MM.1S (cell line): ENCODE measurements around the gene CA10.

Source experiments
- EZH2 ChIP-seq: fragments of 300-600 bp; sonication (generic); optimal IDR thresholded peaks from 2 replicates; pipeline ENCODE3; 2017; ENCODE audit warnings: low read depth, mild to moderate bottlenecking, antibody characterized with exemption, low read length, mixed read lengths
- EZH2phosphoT487 ChIP-seq: fragments of 300-600 bp; sonication (generic); IDR thresholded peaks from 2 replicates; pipeline ENCODE4 v1.6.1; 2018; ENCODE audit warnings: antibody characterized with exemption, low read length
- TF ChIP-seq, protein P1 (sequence below): fragments of 300-600 bp; sonication (generic); IDR thresholded peaks from 2 replicates; pipeline ENCODE4 v1.5.1; 2016; ENCODE audit warnings: antibody characterized with exemption, low read length, mixed read lengths

DNA sequence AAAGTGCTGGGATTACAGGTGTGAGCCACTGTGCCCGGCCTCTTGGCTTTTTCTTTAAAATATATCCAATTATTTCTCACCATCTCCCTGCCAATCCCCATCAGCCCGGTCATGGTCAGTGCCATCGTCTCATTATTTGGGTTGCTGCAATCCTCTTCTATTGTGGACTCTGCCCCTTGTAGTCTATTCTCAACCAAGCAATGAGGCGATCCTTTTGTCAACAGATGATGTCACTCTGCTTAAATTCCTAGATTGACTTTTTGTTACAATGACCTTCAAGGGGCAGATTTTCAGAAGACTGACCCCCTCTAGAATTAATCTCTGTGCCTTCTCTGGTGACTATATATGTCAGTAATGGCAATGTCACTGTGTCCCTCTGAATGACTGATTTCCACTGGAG, 513.5 kb downstream of the CA10 start:
- TF ChIP-seq, protein P1, sequence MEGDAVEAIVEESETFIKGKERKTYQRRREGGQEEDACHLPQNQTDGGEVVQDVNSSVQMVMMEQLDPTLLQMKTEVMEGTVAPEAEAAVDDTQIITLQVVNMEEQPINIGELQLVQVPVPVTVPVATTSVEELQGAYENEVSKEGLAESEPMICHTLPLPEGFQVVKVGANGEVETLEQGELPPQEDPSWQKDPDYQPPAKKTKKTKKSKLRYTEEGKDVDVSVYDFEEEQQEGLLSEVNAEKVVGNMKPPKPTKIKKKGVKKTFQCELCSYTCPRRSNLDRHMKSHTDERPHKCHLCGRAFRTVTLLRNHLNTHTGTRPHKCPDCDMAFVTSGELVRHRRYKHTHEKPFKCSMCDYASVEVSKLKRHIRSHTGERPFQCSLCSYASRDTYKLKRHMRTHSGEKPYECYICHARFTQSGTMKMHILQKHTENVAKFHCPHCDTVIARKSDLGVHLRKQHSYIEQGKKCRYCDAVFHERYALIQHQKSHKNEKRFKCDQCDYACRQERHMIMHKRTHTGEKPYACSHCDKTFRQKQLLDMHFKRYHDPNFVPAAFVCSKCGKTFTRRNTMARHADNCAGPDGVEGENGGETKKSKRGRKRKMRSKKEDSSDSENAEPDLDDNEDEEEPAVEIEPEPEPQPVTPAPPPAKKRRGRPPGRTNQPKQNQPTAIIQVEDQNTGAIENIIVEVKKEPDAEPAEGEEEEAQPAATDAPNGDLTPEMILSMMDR: no peak
- no peak for TF ChIP-seq EZH2phosphoT487
- TF ChIP-seq EZH2: no peak
